ENCODE data around the gene RPL10. TPM values are rescaled to one million over a fixed set of nuclear protein-coding genes. Genes with fewer than 3 reads are reported as not detected.

The RPL10 gene
- total RNA-seq, 1 donor from 2014 or later, result 9,585 TPM

DNA sequence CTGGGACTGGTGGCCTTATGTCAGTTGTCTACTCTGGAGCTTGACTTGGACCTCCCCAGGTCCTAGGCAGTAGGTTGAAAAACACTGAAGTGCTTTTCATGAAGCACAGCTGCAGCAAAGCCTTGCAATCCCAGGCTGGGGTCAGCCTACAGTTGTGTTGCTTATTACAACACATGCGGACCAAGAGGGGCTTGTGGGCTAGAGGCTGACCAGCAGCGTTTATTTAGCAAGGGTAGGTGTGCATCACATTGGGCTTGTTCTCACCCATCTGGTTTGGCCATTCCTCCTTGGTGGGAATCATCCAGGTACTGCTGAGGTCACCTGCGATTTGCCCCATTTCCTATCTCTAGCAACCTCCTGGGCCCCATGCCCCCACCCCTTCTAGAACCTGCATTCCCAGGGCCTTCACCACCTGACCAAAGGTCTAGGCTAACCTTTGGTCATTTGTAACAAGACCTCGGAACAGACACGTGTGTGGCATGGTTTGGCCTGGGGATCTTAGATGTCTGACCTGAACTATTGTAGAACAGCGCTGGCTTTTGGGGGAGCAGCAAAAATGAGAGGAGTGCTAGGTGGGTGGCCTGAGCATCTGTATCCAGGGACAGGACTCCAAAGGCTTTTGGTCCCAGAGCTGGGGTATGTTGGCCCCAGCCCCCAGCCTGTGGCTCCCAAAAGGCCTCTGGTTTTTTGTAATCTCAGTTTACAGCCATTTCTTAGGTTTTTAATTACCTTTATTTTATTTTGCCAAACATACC is 3.0 kb downstream of the RPL10 start:
- no peak for DNase-seq

DNA sequence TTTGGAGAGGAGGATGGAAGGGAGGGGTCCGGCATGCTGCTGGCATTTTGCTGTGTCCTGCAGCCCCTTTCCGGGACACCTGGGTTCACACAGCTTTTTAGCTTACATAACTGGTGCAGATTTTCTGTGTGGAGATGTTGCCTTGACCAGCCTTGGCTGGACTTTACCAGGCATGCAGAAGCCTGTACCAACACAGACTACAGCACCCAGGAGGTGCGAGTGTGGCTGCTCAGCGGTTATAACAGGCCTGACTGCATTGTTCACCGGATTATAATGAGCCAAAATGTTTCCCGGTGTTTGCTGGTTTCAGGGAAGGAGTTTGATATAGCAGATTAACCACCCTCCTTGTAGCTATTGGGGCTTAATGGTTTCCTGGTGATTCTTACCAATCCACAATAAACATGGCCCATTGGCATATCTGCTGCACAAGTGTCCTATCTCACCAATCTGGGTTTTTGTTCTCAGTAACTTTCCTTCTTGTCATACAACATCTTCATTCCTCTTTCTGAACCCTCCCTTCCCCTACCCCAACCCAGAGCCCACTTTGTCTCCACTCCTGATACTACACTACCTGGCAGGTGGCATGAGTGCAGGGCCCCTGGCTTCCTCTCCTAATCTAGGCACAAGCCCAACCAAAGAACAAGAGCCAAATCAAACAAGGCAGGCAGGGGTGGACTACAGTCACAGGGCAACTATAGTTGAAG is 3.9 kb downstream of the RPL10 start:
- no peak for DNase-seq

DNA sequence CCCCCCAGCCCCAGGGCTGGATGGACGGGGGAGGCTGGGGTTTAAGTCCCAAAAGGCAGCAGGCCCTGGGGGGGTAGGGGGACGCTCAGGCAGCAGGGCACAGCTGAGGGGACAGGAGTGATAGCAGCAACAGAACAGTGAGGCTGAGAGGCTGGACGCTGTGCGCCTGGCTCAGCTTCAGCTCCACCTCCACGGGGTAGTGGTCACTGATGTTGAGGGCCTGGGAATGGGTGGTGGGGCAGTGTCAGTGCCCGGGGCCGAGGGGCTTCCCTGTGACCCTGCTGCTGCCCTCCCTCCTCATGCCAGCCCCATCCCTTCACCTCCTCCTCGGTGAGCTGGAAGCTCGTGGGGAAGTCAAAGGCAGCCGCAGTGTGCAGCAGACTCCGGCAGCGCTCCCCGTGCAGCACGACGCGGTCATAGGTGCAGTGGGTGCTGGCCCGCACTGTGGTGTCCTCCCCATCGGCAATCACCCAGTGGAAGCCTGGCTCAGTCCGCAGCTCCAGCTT is 4.5 kb downstream of the RPL10 start:
- no peak for DNase-seq

DNA sequence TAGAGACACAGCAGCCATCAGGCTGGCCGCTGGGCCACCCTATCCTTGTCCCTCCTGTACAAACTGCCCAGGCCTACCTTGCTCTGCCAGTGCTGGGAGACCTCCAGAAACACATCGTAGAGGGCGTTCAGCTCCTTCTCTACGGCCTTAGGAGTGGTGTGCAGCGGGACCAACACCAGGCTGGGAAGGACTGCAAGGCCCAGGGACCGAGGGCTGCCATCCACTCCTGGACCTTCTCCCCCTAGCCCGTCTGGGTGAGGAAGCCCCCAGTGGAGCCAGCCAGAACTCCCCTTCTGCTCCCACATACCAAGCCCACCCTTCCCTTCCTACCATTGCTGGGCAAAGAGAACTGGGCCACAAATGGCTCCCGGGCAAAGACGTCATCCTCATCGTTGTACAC is 5.0 kb downstream of the RPL10 start:
- DNase-seq, result no peak

DNA sequence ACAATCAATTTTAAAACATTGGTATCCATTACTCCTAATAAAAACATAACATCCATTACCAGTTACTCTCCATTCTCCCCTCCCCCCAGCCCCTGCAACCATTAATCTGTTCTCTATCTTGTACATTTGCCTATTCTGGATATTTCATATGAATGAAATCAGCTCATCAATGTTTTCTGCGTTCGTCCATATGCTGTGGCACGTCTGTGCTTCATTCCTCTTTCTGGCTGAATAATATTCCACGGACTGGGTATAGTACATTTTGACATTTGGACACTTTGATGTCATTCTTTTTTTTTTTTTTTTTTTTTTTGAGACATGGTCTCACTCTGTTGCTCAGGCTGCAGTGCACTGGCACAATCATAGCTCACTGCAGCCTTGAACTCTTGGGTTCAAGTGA is 5.7 kb downstream of the RPL10 start:
- no peak for DNase-seq

DNA sequence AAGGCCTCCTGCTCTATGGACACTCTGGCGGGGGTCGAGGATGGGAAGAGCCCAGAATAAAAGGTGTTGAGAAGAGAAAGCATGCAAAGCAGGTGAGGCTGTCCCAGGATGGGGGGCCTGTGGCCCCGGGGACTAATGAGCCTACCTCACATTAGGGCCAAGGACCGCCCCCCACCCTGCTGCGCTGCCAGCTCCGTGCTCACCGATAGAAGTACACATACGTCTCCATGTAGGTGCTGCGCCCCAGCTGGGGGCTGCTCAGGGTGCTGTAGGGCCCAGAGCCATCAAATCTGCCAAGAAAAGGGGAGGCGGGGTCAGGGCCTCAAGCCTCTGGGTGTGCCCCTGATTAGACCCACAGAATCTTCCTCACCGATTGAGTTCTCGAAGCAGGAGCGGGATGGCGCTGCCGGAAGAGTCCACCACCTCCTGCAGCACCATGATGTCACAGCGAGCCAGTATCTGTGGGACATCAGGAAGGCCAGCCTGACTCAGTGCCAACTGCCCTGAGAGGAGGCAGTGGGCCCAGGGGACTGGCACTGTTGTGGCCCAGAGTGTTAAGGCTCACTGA is 6.5 kb downstream of the RPL10 start:
- DNase-seq, result no peak

DNA sequence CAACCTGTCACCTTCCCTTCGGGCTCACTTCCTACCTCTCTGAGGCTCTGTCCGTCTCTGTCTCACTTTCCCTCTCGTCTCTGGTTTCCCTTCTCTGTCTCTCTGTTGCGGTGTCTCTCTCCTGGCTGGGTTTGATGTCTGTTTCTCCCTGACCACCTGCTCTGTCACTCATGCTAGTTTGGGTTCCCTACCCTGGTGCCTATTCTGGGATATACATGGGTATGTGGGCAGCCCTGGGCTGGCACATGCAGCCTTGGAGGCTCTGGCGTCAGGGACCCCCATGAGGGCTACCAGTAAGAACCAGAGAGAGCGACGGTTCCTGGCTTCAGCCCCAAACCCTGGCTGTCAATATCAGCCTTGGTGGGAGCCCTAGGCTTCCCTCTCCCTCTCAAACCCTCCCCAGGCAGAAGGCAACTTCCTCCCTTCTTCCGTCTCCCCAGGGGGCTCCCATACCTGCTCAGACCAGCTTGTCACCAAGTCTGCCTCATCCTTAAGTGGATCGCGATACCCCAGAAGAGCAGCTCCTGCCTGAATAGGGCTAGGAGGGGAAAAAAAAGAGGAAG is 10.6 kb downstream of the RPL10 start:
- DNase-seq, result peak; percentile 24

DNA sequence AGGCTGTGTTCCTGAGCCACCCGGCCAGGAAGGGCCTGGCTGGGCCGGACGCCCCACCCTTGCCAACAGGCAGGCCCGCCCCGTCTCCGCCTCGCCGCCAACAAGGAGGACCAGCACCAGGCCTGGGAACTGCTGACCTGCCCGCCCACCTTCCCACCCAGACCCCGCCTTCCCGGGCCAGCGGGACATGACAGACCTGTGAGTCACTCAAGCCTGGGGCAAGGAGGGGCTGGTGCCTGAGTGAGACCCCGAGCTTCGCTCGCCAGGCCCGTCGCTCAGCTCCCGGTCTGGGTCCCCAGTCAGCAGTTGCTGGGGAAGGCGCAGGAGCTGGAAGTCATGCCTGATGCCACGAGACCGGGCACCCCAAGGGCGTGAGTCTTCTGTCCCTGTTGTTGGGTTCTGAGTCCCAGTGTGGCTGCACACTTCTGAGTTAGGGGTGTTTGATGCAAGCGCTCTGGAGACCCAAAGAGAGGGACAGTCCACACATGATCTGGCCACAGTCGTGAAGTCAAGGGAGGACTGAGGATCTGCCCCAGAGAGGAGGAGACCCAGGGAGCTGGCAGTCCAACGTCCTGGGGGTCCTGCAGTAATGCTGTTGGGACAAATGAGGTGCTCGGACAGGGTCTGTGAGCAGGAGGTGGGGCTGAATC is 11.2 kb downstream of the RPL10 start, which contains the start of gene DNASE1L1:
DNASE1L1 (minus strand) TSS at position 33 of the 650 bp plus-strand sequence. CDS start 3,686 bp downstream, outside the sequence.
- peak; percentile 64 for DNase-seq

DNA sequence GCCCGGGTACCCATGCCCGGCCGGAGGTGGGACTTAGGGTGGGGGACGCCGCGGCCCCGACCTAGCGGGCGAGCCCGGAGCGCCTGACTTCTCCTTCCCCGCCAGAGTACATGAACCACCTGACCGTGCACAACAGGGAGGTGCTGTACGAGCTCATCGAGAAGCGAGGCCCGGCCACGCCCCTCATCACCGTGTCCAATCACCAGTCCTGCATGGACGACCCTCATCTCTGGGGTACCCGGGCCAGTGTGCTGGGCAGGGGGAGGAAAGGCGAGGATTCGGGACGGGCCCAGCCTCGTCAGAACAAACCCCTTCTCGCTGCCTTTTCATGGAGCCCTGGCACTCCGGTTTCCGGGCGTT is 13.8 kb downstream of the RPL10 start:
- peak; percentile 64 for DNase-seq

DNA sequence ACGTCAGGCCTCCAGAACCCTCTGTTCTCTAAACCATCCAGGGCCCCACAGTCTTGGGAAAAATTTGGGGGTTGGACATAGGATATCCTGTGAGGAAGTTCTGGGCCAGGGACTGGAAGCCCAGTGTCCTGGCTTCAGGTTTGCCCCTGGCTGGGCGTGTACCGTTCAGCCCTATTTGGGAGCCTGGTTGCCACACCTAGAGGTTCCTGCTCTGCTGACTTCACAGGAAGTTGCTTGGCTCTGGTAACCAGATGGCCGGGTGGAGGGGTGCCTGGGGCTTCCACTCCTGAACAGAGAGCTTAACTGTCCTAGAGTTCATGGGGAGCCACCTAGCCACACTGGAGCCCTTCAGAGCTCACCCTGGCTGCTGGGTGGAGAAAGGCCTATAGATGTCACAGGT is 14.3 kb downstream of the RPL10 start:
- no peak for DNase-seq

DNA sequence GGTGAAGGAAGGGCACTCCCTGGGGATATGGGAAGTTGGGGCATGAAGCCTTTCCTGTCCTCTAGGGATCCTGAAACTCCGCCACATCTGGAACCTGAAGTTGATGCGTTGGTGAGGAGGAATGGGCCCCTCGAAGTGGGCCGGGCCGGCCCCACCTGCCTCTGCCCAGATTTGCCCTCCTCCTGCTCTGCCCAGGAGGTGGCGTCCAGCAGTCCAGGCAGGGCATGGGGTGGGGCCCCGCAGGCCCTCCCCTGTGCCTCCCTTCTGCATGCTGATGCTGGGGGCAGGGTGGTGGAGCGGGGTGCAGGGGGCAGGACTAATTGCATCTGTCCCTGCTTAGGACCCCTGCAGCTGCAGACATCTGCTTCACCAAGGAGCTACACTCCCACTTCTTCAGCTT is 15.0 kb downstream of the RPL10 start:
- no peak for DNase-seq

DNA sequence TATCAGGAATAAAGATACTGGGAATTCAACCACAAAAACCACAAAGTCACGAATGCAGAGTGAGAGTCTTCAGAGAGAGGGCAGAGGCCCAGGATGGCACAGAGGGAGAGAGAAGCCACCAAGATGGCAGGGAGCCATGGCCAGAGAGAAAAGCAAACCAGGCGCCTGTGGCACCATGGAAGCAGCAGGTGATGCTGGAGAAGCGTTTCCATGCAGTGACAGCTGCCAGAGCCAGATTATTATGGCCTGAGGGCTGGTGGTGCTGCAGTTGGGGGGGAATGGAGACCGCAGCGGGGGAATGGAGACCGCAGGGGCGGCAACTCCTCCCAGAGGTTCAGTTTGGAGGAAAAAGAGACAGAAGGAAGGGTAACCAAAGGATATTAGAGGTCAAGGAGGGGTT is 19.0 kb downstream of the RPL10 start:
- DNase-seq, result no peak

DNA sequence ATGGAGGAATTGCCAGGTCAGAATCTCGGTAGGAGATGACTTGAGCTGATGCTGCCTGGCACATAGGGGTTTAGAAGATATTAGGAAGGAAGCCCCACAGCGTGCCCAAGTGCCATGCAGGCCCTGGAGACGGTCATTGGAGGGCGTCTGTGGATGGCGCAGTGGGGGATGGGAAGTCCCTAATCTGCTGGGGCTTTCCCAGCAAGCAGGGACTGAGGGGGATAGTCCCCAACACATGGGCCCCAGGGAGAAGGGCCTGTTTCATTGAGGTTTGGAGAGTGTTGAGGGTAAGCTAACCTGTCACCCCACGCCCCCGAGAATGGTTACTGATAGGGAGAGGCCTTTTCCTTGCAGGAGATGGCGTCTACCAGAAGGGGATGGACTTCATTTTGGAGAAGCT is 21.0 kb downstream of the RPL10 start:
- no peak for DNase-seq

DNA sequence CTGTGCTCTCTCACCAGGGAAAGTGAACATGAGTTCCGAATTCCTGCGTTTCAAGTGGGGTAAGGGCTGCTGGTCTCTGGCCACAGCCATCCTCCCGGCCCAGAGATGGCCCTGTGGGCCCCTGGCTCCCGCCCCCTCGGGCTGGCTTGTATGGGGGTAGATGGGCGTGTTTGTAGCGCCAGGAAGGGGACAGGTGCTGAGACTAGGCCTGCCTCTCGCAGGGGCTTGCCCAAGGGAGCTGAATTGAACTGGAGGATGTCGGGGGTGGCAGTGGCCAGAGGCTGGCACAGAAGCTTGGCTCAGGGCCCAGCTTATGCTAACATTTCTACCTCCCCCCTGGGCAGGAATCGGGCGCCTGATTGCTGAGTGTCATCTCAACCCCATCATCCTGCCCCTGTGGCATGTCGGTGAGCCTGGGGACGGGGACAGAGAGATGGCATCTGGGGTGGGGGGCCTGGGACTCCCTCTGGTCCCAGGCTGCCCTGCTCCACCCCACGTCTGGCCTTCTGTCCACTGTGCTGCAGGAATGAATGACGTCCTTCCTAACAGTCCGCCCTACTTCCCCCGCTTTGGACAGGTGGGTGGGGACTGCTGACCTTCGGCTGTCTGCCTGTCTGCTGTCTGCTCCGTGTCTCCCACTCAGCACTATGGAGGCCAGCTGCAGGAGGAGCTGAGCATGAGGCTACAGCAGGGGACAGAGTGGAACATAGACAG is 21.7 kb downstream of the RPL10 start:
- DNase-seq, result no peak

DNA sequence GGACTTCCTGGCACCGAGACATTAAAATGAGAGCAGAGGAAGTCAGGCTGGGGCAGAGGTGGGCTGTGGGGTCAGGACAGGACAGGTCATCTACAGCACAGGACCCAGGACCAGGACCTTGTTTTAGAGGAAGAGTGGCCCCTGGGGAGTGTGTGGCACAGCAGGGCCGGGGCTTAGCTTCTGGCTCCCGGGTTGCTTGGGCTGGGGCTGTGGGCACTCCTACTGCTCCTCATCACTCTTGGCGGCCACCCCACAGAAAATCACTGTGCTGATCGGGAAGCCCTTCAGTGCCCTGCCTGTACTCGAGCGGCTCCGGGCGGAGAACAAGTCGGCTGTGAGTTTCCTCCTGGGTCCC is 22.2 kb downstream of the RPL10 start:
- no peak for DNase-seq

DNA sequence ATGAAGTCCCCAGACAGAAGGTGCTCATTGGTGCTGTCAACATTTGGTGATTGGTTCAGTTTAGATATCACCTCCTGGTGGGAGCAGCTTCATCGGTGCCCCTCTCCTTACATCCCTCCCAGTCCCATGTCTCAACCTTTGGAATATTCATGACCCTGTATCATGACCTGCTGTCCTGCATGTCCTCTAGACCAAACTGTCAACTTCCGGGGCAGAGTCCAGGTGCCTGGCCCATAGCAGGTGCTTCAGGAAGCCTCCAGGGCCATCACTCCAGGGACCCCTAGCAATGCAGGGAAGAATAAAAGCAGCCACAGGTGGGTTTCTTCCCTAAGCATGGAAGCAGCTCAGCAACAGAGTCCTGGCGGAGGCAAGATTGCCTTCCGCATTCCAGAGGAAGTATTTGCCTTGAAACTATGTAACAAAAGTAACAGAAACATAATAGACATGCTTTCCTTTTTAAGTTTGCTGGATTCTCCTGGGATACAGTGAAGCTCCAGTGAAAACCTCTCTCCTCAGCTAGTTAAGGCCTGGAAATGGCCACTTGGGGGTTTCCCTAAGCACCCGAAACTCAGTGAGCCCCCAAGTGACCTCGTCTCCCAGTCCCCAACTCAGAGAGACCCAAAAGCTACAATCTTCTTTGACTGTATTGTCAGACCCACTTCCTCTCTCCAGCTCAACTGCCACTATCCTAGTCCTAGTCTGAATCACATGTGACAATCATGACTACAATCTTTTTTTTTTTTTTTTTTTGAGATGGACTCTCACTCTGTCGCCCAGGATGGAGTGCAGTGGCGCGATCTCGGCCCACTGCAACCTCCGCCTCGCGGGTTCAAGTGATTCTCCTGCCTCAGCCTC is 29.0 kb downstream of the RPL10 start:
- DNase-seq, result no peak

DNA sequence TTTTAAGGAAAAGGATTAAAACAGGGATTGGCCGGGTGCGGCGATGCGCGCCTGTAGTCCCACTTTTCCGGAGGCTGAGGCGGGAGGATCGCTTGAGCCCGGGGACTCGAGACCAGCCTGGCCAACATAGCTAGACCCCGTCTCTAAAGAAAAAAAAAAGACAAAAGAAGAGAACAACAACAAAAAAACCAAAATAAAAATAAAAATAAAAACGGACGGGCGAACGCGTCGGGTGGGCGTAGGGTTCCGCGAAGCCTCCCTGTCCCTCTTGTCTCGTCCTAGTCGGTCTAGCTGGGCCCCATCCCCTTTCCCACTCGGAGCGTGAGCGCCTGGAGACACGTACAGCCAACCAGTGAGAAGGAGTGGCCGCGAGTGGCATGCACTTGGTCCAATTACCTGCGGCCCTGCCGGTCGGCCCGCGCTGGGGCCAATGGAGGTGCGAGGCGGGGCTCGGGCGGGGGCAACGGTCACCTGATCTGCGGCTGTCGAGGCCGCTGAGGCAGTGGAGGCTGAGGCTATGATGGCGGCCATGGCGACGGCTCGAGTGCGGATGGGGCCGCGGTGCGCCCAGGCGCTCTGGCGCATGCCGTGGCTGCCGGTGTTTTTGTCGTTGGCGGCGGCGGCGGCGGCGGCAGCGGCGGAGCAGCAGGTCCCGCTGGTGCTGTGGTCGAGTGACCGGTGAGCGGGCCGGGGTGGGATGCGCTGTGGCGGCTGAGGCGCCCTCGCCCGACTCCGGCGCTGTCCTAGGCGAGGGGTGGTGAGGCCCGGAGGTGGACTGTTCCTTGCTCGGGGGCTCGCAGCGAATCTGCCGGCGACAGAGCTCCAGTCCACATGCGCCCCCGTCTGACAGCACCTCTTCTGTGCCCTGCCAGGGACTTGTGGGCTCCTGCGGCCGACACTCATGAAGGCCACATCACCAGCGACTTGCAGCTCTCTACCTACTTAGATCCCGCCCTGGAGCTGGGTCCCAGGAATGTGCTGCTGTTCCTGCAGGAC is 30.3 kb downstream of the RPL10 start, which contains the start of gene ATP6AP1:
ATP6AP1 (plus strand) TSS at position 502 of the 996 bp plus-strand sequence; CDS start at position 518, 16 bp downstream.
- DNase-seq, result peak; percentile 96

DNA sequence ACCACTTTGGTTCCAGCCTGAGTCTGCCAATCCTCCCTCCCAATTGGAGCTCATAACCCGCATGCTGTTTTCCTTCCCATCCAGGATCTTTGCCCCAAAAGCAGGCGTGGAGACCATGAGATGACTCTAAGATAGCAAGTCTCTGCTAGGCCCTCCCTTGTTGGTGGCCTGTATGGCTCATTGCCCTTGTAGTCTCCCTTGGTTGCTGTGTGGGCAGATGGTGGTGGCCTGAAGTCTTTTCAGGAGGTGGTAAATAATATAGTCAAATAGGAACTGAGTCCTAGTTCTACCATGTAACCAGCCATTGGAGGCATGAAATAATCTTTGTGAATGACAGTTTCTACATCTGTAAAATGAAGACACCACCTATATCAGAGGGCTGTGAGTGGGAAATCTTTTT is 31.5 kb downstream of the RPL10 start:
- no peak for DNase-seq

DNA sequence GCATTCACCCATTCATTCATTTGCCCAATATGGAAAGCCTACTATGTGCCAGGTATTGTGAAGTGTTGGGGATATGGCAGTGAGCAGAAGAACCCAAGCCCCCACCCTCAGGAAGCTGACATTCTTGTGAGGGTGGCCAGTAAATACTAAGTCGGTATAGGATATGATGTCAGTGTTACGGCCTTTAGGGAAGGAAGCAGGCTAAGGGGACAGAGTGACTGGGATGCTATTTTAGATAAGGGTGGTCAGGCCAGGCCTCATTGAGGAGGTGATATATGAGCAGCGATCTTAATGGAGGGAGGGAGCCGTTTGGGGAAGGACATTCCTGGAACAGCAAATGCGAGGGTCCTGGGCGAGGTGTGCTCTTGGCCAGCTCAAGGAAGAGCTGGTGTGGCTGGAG is 32.3 kb downstream of the RPL10 start:
- no peak for DNase-seq

DNA sequence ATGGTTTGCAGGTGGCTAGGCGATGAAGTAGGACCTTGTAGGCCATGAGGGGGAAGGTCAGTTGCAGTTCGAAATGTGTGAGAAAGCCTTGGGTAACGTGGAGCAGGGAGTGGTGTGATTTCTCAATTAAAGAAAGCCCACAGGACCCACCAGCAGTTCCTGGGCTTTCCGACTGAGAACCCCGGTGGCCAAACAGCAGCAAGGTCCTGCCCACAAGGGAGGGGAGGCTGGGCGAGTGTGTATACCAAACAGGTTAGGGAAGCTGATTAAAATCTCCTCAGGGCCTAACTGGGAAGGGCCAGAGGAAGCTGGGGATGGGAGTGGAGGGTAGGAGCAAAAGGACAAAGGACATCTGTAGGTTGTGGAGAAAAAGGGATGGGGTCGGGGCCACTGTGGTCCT is 32.7 kb downstream of the RPL10 start:
- no peak for DNase-seq
